OCI-LY3 (cell line): ENCODE data around the gene CABP1.

Experiments
- CTCF ChIP-seq: fragments of 200-600, 300-600 bp; sonication (generic); IDR thresholded peaks from 2 replicates; pipeline ENCODE4 v1.5.1; 2014; ENCODE audit warnings: antibody characterized with exemption, low read length, low read depth
- EZH2phosphoT487 ChIP-seq: fragments of 200-600 bp; shearing (Covaris generic); IDR thresholded peaks from 2 replicates; pipeline ENCODE4 v1.6.1; 2018; ENCODE audit warnings: antibody characterized with exemption, mixed run types, low read depth

GRCh38 chr12:120698665-120699064 lies 58.2 kb downstream of the CABP1 start:
- TF ChIP-seq CTCF, result no peak
- TF ChIP-seq EZH2phosphoT487, result no peak
